Stimulated activated CD4-positive, alpha-beta T cell treated with anti-CD3 and anti-CD28 coated beads, Interleukin-4, amount 100 ng/mL, for 4 hours (primary cell): ENCODE results near the gene MAPK8.

Source experiments
- DNase-seq, 2 experiments: peaks; one replicate each; pipeline ENCODE4 v3.0.0-alpha.2; 2020

Gene MAPK8

GRCh38 chr10:48464871-48465736, 158.6 kb downstream of the MAPK8 start:
- DNase-seq: no peak

GRCh38 chr10:48465860-48466521, 159.5 kb downstream of the MAPK8 start:
- no peak for DNase-seq

DNA sequence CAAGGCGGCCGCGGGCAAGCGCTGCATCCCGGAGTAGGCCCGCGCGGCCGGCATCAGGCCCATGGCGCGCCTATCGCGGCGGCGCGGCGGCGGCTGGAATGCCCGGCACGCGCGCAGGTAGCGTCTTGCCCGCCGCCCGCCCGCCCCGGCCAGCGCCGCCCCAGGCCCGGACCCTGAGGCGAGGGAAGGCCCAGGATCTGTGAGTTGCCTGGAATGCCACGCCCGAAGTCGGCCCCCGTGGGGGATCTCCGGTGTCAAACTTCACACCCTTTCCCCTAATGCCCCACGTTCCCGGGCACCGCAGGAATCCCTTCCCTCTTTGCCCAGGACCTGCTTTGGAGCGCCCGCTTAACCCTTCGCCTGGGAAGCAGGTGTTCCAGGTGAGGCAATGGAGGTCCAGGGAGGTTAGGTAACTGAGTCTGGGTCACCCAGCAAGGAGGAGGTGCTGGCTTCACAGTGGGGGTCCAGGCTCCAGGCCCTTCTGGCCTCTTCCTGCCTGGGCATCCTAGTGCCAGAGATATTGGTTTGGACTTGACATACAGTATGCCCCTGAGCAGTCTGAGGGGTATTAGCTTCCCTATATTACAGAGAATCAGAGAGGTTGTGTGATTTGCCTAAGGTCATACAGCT, 160.2 kb downstream of the MAPK8 start:
- DNase-seq: no peak

- DNase-seq: no peak
Observed at GRCh38 chr10:48467669-48468068, 161.2 kb downstream of the MAPK8 start.

DNA sequence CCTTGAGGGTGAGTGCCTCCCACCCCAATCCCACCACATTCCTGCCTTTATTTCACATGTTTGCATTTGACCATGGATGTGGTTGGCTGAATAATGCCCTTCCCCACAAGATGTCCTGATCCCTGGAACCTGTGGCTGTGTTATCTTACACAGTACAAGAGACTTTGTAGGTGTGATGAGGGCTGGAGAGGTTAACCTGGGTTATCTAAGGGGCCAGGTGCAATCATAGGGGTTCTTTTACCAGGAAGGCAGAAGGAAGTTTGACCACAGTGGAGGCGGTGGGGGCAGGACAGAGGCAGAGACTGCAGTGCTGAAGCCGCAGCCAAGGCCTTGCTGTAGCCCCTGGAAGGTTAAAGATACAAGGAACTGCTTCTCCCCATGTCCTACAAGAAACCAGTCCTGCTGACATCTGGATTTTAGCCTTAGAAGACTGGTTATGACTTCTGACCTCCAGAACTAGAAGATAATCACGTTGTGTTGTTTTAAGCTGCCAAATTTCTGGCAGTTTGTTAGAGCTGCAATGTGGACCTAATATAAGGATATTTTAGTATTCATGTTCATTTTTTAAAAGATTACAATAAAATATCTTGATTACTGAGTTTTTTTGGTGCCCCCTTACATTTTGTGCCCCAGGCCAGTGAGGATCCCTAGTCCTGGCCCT, 161.8 kb downstream of the MAPK8 start:
- DNase-seq: no peak

GRCh38 chr10:48468866-48469511, 162.5 kb downstream of the MAPK8 start:
- DNase-seq: no peak

DNA sequence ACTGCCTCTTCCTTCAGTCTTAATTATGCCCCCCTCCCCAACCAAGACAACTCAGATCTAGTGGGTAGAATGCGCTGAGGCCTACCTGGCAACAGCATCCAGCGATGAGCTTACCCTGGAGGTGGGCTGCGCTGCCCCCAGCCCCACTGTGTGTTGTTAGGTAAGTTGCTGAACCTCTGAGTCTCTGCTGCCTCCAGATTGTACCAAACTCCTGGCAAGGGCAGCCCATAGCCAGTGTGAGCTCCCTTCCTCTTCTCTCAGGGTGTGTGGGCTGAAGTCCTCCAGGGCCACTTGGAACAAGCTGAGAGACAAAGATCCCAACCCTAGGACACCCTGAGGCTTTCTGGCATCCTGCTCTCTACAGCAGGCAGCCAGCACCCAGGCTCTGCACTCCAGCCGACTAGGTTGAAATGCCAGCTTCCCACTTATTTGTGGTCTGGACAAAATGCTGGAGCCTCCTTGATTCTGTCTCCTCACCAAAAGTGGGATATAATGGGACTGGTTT, 163.1 kb downstream of the MAPK8 start:
- DNase-seq: no peak

DNA sequence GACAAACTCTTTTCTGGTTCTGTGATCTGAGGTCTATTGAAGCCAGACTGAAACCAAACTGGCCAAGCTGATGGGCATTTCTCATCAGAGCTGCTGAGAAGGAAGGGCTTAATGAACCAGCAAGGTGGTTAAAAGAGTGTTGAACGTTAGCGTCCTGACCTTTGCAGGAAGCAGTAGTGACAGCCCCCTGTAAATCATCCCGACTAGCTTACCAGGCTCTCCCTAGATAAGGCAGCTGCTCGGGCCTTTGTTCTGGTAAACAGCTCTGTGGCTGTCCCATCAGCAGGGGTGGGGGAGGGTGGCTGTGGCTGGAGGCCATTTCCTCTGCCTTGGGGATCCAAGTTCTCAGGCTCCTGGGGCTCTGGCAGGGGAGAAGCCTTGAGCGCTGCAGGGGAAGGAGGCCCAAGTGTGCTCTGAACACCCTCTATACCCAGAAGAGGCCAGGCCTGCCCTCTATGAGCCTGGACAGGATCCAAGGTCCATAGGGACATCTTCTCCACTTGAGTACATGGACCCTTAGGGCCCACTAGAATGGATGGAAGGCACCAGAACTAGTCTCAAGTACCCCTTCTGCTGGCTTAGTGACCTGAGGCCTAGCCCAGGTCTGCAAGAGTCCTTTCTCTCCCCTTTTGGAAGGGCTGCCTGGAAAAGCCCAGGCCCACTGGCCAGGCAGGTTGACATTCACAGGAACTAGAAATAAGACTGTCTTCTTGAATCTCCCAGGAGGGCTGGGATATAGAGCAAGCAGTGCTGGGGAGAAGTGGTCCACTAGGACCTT, 163.8 kb downstream of the MAPK8 start:
- DNase-seq: no peak

GRCh38 chr10:48470893-48471805, 164.7 kb downstream of the MAPK8 start:
- DNase-seq: no peak

GRCh38 chr10:48472501-48473069, 166.1 kb downstream of the MAPK8 start:
- no peak for DNase-seq

- DNase-seq: no peak
Observed at GRCh38 chr10:48473704-48474103, 167.2 kb downstream of the MAPK8 start.

DNA sequence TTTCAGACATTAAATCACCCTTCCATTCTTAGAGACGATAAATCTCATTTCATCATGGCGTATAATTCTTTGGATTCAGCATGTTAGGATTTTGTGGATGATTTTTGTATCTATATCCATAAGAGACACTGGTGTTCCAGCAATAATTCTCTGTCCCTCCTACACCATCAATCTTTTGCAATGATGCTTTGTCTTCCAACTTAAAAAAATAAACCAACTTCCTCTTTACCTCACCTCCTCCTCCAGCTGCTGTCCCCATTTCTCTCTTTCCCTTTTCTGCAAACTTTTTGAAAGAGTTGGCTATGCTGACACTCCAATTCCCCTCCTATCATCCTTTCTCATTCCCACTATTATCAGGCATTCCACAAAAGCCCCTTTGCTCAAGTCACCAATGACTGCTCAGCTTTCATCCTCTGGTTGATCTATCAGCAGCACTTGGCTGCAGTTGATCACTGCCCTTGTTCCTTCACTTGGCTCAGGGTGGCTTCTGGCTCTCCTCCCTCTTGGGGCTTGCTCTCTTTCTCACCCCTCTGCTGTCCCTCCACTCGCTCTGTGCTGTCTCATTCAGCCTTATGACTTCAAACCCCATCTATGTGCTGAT, 168.4 kb downstream of the MAPK8 start:
- no peak for DNase-seq

DNA sequence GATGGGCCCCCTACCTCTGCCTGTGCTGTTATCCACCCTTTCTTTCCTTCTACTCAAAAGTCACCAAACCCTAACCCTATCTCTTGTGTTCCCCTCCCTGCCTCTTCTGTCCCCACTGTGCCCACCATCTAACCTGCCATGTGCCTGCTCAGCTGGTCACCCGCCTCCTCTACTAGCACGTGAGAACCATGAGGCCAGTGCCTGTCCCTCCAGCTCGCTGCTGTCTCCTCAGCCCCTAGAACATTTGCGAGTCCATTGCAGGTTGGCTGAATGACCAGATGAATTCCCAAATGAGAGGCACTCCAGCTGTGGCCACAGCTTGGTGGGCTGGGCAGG, 169.4 kb downstream of the MAPK8 start:
- DNase-seq: no peak

- no peak for DNase-seq
Observed at GRCh38 chr10:48476279-48476982, 170.0 kb downstream of the MAPK8 start.

DNA sequence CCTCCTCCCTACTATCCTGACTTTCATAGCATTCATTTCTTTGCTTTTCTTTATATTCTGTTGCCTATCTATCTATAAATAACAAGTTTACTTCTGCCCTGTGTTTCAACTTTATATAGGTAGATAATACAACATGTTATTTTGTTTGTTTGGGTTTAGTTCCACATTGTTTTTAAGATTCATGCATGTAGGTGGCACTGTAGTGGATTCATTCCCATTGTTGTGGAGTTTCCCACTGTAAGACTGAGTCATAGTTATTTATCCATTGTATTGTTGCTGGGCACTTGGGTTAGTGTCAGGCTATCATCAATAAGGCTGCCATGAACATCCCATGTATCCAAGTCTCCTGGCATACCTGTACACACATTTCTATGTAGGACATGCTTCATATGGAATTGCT, 170.7 kb downstream of the MAPK8 start:
- DNase-seq: no peak

GRCh38 chr10:48477616-48478015, 171.1 kb downstream of the MAPK8 start:
- no peak for DNase-seq

DNA sequence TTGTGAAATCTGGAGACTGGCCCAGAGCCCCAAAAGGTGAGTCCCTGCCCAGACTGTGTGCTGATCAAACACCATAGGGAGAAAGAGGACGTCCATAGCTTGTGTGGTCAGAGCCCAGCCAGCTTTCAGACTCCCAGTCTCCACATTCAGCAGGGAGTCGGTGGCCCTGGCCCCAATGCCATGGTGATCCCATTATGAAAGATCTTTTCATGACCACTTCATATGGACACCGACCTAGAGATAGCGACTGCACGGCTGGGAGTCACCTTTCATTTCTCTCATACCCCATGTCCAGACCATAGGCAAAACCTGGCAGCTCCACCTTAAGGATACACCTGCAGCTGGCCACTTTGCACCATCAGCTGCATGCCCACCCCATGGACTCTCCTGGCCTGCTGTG, 172.0 kb downstream of the MAPK8 start:
- DNase-seq: no peak

DNA sequence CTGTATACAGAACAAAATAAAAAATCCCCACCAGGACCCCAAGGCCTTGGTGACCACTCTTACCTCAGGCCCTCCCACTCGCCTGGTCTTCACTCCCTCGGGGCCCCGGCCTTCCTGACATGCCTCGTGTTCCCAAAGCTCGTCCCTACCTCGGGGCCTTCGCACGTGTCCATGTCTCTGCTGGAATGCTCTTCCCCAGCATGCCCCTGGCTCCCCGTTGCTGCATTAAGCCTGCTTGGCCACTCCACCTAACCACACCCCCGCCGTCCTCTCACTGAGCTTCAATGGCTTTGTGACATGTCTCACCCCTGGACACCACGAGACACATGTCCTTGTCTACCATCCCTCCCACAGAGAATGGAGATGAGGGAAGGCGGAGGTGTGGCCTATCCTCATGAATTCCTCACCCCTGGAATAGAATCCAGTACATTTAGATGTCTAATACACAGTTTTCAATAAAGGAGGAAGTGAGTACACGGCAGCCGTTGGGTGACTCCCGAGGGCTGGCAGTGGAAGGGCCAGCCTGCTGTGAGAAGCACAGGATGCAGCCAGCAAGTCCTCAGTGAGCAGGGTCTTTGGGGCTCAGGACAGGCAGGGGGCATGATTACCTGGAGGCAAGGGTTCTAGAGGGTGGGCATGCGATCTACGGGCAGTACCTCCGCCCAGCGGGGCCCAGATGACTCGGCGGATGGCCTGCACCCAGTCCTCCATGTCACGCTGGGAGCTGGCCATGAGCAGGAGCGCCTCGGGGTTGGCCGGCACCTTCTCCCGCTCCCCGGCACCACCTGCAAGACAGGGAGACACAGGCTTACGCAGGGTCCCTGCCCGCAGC, 172.7 kb downstream of the MAPK8 start:
- no peak for DNase-seq
